Nephron progenitor cell (in vitro differentiated cells): Measurements from ENCODE around the gene P4HA2.

ENCODE experiments used
- DNase-seq: peaks from one replicate; pipeline ENCODE4 v3.0.0; 2021
- H3K27ac Mint-ChIP-seq: 2 replicates; pipeline ENCODE4 v1.8.0; 2021; ENCODE audit warnings: mild to moderate bottlenecking, moderate library complexity, mixed read lengths
- H3K27me3 Mint-ChIP-seq: 2 replicates; pipeline ENCODE4 v1.8.0; 2021; ENCODE audit warnings: mild to moderate bottlenecking, low read depth, mixed read lengths; ENCODE audit not compliant: poor library complexity
- H3K36me3 Mint-ChIP-seq: 2 replicates; pipeline ENCODE4 v1.8.0; 2021; ENCODE audit warnings: low read depth, mixed read lengths
- H3K4me1 Mint-ChIP-seq: 2 replicates; pipeline ENCODE4 v1.8.0; 2021; ENCODE audit warnings: mixed read lengths
- H3K4me3 Mint-ChIP-seq: 2 replicates; pipeline ENCODE4 v1.8.0; 2021; ENCODE audit warnings: mild to moderate bottlenecking, moderate library complexity, mixed read lengths
- H3K9me3 Mint-ChIP-seq: 2 replicates; pipeline ENCODE4 v1.8.0; 2021; ENCODE audit warnings: mild to moderate bottlenecking, moderate library complexity, mixed read lengths
- CTCF ChIP-seq: fragments of 200-600 bp; sonication (generic); IDR thresholded peaks from 2 replicates; pipeline ENCODE4 v1.5.0; 2021; ENCODE audit warnings: antibody characterized with exemption

Gene P4HA2

DNA sequence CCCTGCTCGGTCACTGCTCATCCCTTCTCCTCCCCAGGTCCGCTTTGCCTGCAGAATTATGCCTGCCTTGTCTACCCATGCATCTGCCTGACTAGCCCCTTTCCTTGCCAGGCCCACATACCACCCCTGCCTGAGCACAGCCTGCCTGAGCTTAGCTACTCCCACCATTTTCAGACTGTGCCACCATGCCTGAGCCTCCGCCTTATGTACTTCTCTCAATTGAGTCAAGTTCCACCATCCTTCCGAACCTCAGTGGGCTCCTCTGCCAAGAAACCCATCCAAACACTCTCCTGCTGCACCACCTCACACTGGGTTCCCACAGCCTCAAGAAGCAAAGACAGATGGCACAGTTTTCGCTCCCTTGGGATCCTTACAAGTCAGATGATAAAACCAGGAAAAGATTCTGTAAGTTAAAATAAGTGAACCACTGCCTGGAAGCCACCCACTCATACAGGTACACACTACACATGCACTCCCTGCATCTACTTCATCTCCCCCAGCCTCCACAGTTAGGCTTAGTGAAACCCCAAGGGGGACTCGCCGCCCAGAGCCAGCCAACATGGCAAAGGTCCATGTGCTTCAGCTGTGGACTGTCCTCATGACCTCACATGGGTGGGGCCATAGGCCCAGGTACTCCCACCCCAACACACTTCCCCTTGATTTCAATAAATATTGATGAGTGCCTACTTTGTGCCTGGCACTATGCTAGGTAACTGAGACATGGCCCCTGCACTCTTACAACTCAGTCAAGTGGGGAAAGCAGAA lies 23.1 kb downstream of the P4HA2 start:
- Mint-ChIP-seq H3K9me3 (no peaks in the 10 kb centered on the region), H3K27me3 (peaks cover 10% of the 10 kb centered on the region), H3K4me1 (peaks cover 10% of the 10 kb centered on the region), H3K36me3 (peaks cover 36% of the 10 kb centered on the region), H3K4me3 (no peak overlapping the region), H3K27ac (no peak overlapping the region)
- no peak for DNase-seq
- no peak for TF ChIP-seq CTCF

GRCh38 chr5:132203916-132204315 lies 23.7 kb downstream of the P4HA2 start:
- TF ChIP-seq CTCF, result no peak
- peaks cover 36% of the 10 kb centered on the region for H3K36me3 Mint-ChIP-seq
- no peak overlapping the region for H3K4me3 Mint-ChIP-seq
- DNase-seq, result no peak
- no peaks in the 10 kb centered on the region for H3K9me3 Mint-ChIP-seq
- no peak overlapping the region for H3K27ac Mint-ChIP-seq
- peaks cover 12% of the 10 kb centered on the region for H3K4me1 Mint-ChIP-seq
- H3K27me3 Mint-ChIP-seq, result peaks cover 10% of the 10 kb centered on the region

- no peak overlapping the region for H3K27ac Mint-ChIP-seq
- no peaks in the 10 kb centered on the region for H3K9me3 Mint-ChIP-seq
- TF ChIP-seq CTCF, result no peak
- no peak for DNase-seq
- peaks cover 10% of the 10 kb centered on the region for H3K27me3 Mint-ChIP-seq
- H3K4me3 Mint-ChIP-seq, result no peak overlapping the region
- peaks cover 17% of the 10 kb centered on the region for H3K4me1 Mint-ChIP-seq
- peaks cover 37% of the 10 kb centered on the region for H3K36me3 Mint-ChIP-seq
These were observed 24.2 kb downstream of the P4HA2 start for GRCh38 chr5:132203464-132203818.

- H3K27ac Mint-ChIP-seq, result no peak overlapping the region
- H3K9me3 Mint-ChIP-seq, result no peaks in the 10 kb centered on the region
- no peak overlapping the region for H3K4me3 Mint-ChIP-seq
- no peak for DNase-seq
- peaks cover 18% of the 10 kb centered on the region for H3K4me1 Mint-ChIP-seq
- H3K36me3 Mint-ChIP-seq, result peaks cover 40% of the 10 kb centered on the region
- peaks cover 10% of the 10 kb centered on the region for H3K27me3 Mint-ChIP-seq
- no peak for TF ChIP-seq CTCF
These were observed 24.8 kb downstream of the P4HA2 start for GRCh38 chr5:132202711-132203463.

DNA sequence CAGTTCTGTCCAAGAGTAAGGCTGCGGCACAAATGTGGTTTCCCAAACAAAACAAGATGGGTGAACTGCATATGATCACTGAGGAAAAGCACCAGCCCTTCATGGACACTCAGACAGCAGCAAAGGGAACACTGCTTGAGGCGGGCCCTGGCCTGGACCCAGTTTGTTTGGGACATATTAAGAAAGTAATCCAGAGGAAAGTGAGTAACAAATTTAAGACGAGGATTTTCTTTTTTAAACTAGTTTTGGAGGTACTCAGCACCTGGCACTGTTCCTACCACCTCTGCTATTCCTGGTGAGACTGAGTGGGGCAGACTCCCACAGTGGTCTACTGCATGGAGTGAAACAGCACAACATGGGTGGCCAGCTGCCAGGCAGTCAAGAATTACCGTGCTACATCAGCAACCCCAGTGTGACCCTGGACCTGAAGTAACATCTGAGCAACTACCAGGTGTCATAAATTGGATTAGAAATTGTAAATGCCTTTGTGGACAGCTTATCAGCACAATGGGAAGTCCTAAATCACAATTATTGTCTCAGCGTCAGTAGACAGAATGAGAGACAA lies 28.5 kb downstream of the P4HA2 start:
- Mint-ChIP-seq H3K4me3 (no peak overlapping the region), H3K27me3 (peaks cover 4% of the 10 kb centered on the region), H3K9me3 (no peaks in the 10 kb centered on the region), H3K27ac (no peak overlapping the region), H3K36me3 (peaks cover 18% of the 10 kb centered on the region), H3K4me1 (peaks cover 11% of the 10 kb centered on the region)
- no peak for DNase-seq
- TF ChIP-seq CTCF, result no peak
